ENCODE data around the gene PROKR1. TPM values are rescaled to one million over a fixed set of nuclear protein-coding genes. Genes with fewer than 3 reads are reported as not detected.
A peak's percentile ranks its signal among the peaks of the same experiment; 100 is the strongest.
"Not testable (repeated sequence)": the region's sequence is repeated elsewhere in the genome, so short reads cannot be mapped to it uniquely, and the experiment has no call there.

PROKR1 gene
- not detected in 2 replicates for total RNA-seq
- not detected in 2 replicates for polyA plus RNA-seq
- not detected in 2 replicates for polyA plus RNA-seq (2012)
- polyA minus RNA-seq (ENCODE audit: low replicate concordance): not detected in 2 replicates

DNA sequence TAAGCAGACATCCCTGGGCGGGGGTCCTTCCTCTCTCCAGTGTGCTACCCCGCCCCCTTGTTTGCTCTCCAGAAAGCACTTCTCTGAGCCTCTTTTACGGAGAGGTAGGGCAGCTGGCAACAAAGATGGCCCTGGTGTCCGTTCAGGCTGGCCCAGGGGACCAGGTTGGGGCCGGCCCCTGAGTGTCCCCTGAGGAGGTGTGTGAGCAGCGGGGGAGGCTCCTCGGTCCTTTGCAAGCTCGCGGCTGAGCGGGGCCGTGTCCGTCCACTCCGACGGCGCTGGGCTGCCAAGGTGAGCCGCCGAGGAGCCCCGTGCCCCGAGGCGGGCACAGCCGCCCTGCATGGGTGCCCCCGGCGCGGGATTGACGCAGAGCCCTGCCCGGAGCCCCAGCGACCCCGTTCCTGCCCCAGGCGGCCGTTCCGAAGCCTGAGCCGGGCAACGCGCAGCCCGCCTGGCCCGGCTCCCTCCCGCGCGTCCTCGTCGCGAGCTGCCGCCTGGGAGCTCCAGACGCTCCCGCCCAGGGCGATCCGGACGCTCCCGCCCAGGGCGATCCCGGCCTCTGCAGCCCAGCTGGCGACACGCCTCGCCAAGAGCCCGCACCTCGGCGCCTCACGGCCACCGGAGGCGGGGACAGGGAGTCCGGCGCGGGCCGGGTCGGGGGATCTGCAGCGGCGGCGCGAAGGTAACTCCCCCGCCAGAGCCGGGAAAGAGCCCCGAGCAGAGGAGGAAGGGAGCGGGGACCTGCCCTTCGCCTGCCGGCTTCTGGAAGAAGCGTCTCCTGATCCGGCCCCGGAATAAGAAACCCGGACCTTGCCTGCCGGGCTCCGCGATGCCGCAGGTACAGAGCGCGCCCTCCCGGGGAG, at the start of gene PROKR1:
TSS of gene PROKR1 (plus strand) at position 569 of the 863 bp plus-strand sequence. CDS start 2,243 bp downstream, outside the sequence.
- H2AFZ ChIP-seq (ENCODE audit: low read length): no peak within 1 kb of the TSS
- no peaks in the 10 kb centered on the region for H3K79me2 ChIP-seq (ENCODE audit: control insufficient read depth, insufficient read depth, low read length)
- H3K36me3 ChIP-seq (ENCODE audit: control insufficient read depth, insufficient read depth, low read length): no peaks in the 10 kb centered on the region
- H3K9me3 ChIP-seq (ENCODE audit: control insufficient read depth, insufficient read depth, low read depth, low read length): no peaks in the 10 kb centered on the region
- H3K9ac ChIP-seq (ENCODE audit: insufficient read depth, low read length): no peak within 1 kb of the TSS
- DNase-seq (ENCODE audit: low read depth in 2 of 2): peak in 1 of 2 donors; percentile 27
- H4K20me1 ChIP-seq (ENCODE audit: control insufficient read depth, extremely low read depth, insufficient read depth, low read length): no peaks in the 10 kb centered on the region
- TF ChIP-seq, protein P1, sequence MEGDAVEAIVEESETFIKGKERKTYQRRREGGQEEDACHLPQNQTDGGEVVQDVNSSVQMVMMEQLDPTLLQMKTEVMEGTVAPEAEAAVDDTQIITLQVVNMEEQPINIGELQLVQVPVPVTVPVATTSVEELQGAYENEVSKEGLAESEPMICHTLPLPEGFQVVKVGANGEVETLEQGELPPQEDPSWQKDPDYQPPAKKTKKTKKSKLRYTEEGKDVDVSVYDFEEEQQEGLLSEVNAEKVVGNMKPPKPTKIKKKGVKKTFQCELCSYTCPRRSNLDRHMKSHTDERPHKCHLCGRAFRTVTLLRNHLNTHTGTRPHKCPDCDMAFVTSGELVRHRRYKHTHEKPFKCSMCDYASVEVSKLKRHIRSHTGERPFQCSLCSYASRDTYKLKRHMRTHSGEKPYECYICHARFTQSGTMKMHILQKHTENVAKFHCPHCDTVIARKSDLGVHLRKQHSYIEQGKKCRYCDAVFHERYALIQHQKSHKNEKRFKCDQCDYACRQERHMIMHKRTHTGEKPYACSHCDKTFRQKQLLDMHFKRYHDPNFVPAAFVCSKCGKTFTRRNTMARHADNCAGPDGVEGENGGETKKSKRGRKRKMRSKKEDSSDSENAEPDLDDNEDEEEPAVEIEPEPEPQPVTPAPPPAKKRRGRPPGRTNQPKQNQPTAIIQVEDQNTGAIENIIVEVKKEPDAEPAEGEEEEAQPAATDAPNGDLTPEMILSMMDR (conservative IDR thresholded peaks at IDR 0.05 in 1 of 2, IDR thresholded peaks at IDR 0.05 in 1 of 2; ENCODE audit: low read depth in 1 of 2, low read length in 2 of 2): no peak
- peak; percentile 3 for TF ChIP-seq EZH2 (IDR thresholded peaks at IDR 0.05; ENCODE audit: low read length, missing control alignments)
- H3K27me3 ChIP-seq (ENCODE audit: control insufficient read depth, insufficient read depth, low read length): peaks cover 35% of the 10 kb centered on the region
- peak within 1 kb of the TSS; percentile 68 for H3K4me2 ChIP-seq (ENCODE audit: extremely low read depth, insufficient read depth, low read length)
- peak within 1 kb of the TSS in 3 of 4 experiments; percentile 24 to 47 (median 30) for H3K4me3 ChIP-seq (replicated peaks in 1 of 4; ENCODE audit: control extremely low read depth in 1 of 4, insufficient read depth in 1 of 4, low read depth in 3 of 4, low read length in 4 of 4)
- H3K4me1 ChIP-seq (ENCODE audit: control insufficient read depth, extremely low read depth, insufficient read depth, low read length): no peaks in the 10 kb centered on the region
- H3K27ac ChIP-seq (ENCODE audit: insufficient read depth, low read length): no peak within 1 kb of the TSS

DNA sequence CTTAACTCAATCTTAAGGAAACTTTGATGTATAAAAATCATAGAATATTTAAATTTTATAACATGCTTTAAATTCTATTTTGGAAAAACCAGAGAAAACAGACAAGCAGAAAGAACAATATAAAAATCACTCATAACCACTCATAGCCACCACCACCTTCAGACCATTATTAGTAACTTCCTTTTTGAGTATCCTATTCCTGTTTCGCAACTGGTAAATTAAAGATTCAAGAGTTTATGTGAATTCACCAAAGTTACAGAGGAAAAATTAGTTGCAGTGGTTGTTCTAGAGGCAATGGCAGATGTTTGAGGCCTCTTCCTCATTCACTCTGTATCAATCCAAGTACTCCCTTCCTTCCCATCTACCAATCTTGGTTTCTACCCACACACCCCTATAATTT, 49.3 kb upstream of the PROKR1 start:
- DNase-seq (ENCODE audit: low read depth in 2 of 2): no peak
- H3K9ac ChIP-seq (ENCODE audit: insufficient read depth, low read length): no peak overlapping the region
- no peak overlapping the region for H3K27ac ChIP-seq (ENCODE audit: insufficient read depth, low read length)
- no peak overlapping the region for H3K4me3 ChIP-seq (replicated peaks in 1 of 4; ENCODE audit: control extremely low read depth in 1 of 4, insufficient read depth in 1 of 4, low read depth in 3 of 4, low read length in 4 of 4)
- H3K4me2 ChIP-seq (ENCODE audit: extremely low read depth, insufficient read depth, low read length): no peak overlapping the region
- no peaks in the 10 kb centered on the region for H3K4me1 ChIP-seq (ENCODE audit: control insufficient read depth, extremely low read depth, insufficient read depth, low read length)
- H2AFZ ChIP-seq (ENCODE audit: low read length): no peak overlapping the region
- no peaks in the 10 kb centered on the region for H3K36me3 ChIP-seq (ENCODE audit: control insufficient read depth, insufficient read depth, low read length)
- H3K27me3 ChIP-seq (ENCODE audit: control insufficient read depth, insufficient read depth, low read length): no peaks in the 10 kb centered on the region
- H3K9me3 ChIP-seq (ENCODE audit: control insufficient read depth, insufficient read depth, low read depth, low read length): no peaks in the 10 kb centered on the region
- no peaks in the 10 kb centered on the region for H4K20me1 ChIP-seq (ENCODE audit: control insufficient read depth, extremely low read depth, insufficient read depth, low read length)
- TF ChIP-seq, protein P1 (conservative IDR thresholded peaks at IDR 0.05 in 1 of 2, IDR thresholded peaks at IDR 0.05 in 1 of 2; ENCODE audit: low read depth in 1 of 2, low read length in 2 of 2): no peak
- TF ChIP-seq EZH2 (IDR thresholded peaks at IDR 0.05; ENCODE audit: low read length, missing control alignments): no peak
- H3K79me2 ChIP-seq (ENCODE audit: control insufficient read depth, insufficient read depth, low read length): no peaks in the 10 kb centered on the region

GRCh38 chr2:68594674-68595492, 48.5 kb upstream of the PROKR1 start:
- Histone ChIP-seq H3K36me3 (ENCODE audit: control insufficient read depth, insufficient read depth, low read length) (no peaks in the 10 kb centered on the region), H3K9ac (ENCODE audit: insufficient read depth, low read length) (no peak overlapping the region), H3K9me3 (ENCODE audit: control insufficient read depth, insufficient read depth, low read depth, low read length) (no peaks in the 10 kb centered on the region), H2AFZ (ENCODE audit: low read length) (peak overlapping the region; percentile 15), H3K27ac (ENCODE audit: insufficient read depth, low read length) (no peak overlapping the region), H3K4me3 (replicated peaks in 1 of 4; ENCODE audit: control extremely low read depth in 1 of 4, insufficient read depth in 1 of 4, low read depth in 3 of 4, low read length in 4 of 4) (no peak overlapping the region), H3K79me2 (ENCODE audit: control insufficient read depth, insufficient read depth, low read length) (no peaks in the 10 kb centered on the region), H3K4me2 (ENCODE audit: extremely low read depth, insufficient read depth, low read length) (peak overlapping the region; percentile 25), H4K20me1 (ENCODE audit: control insufficient read depth, extremely low read depth, insufficient read depth, low read length) (no peaks in the 10 kb centered on the region), H3K4me1 (ENCODE audit: control insufficient read depth, extremely low read depth, insufficient read depth, low read length) (no peaks in the 10 kb centered on the region), H3K27me3 (ENCODE audit: control insufficient read depth, insufficient read depth, low read length) (no peaks in the 10 kb centered on the region)
- TF ChIP-seq EZH2 (IDR thresholded peaks at IDR 0.05; ENCODE audit: low read length, missing control alignments): no peak
- TF ChIP-seq, protein P1 (conservative IDR thresholded peaks at IDR 0.05 in 1 of 2, IDR thresholded peaks at IDR 0.05 in 1 of 2; ENCODE audit: low read depth in 1 of 2, low read length in 2 of 2): peak; percentile 92 to 95
- DNase-seq (ENCODE audit: low read depth in 2 of 2): peak; percentile 16 to 54

DNA sequence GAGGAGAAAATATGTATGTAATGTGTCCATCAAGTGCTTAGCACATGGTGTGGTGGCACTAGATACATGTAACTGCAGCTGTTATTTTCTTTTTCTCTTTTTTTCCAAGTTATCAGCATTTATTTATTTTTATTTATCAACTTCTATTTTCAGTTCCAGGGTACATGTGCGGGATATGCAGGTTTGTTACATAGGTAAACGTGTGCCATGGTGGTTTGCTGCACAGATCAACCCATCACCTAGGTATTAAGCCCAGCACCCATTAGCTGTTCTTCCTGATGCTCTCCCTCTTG, 47.9 kb upstream of the PROKR1 start:
- not testable (repeated sequence) for H3K27me3 ChIP-seq (ENCODE audit: control insufficient read depth, insufficient read depth, low read length); H4K20me1 ChIP-seq (ENCODE audit: control insufficient read depth, extremely low read depth, insufficient read depth, low read length); DNase-seq (ENCODE audit: low read depth in 2 of 2); H3K79me2 ChIP-seq (ENCODE audit: control insufficient read depth, insufficient read depth, low read length); H3K27ac ChIP-seq (ENCODE audit: insufficient read depth, low read length); H2AFZ ChIP-seq (ENCODE audit: low read length); H3K4me2 ChIP-seq (ENCODE audit: extremely low read depth, insufficient read depth, low read length); H3K36me3 ChIP-seq (ENCODE audit: control insufficient read depth, insufficient read depth, low read length); H3K4me3 ChIP-seq (replicated peaks in 1 of 4; ENCODE audit: control extremely low read depth in 1 of 4, insufficient read depth in 1 of 4, low read depth in 3 of 4, low read length in 4 of 4); H3K9me3 ChIP-seq (ENCODE audit: control insufficient read depth, insufficient read depth, low read depth, low read length); H3K4me1 ChIP-seq (ENCODE audit: control insufficient read depth, extremely low read depth, insufficient read depth, low read length); H3K9ac ChIP-seq (ENCODE audit: insufficient read depth, low read length)

Data from fibroblast of lung (primary cell).